SKM-1 treated with dmso at 0.1 percent for 144 hours (cell line): Measurements from ENCODE around the gene TFAP2A.

Source experiments
- DNase-seq: peaks from one replicate; lab custom pipeline; 2025; ENCODE audit not compliant: unreplicated experiment; lab: John Stamatoyannopoulos, UW

Gene TFAP2A

DNA sequence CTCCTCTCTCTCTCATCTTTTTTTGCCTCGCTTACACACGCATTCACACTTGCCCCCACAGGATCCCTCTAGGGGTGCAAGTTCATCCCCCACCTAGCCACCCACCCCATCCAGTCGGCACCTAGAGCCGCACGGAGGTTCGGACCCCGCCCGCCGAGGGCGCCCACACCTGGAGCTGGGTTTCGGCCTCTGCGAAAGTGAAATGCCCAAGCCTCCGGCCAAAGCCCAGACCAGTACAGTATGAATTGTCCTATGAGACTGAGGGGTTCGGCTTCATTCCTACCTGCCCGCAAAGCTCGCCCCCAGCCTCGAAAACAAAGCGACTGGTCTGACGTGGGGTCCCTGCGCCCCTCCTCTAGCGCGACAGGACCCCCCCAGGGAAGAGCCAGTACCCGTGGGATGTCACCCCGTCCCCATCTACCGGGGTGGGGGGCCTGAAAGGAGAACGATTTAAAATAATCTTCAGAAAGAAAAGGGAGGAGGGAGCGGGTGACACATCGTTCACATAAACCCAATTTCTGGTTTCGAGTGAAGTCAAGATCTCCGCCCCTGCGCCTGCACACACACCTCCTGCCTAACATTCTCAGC is 1.5 kb downstream of the TFAP2A start:
- DNase-seq: no peak

DNA sequence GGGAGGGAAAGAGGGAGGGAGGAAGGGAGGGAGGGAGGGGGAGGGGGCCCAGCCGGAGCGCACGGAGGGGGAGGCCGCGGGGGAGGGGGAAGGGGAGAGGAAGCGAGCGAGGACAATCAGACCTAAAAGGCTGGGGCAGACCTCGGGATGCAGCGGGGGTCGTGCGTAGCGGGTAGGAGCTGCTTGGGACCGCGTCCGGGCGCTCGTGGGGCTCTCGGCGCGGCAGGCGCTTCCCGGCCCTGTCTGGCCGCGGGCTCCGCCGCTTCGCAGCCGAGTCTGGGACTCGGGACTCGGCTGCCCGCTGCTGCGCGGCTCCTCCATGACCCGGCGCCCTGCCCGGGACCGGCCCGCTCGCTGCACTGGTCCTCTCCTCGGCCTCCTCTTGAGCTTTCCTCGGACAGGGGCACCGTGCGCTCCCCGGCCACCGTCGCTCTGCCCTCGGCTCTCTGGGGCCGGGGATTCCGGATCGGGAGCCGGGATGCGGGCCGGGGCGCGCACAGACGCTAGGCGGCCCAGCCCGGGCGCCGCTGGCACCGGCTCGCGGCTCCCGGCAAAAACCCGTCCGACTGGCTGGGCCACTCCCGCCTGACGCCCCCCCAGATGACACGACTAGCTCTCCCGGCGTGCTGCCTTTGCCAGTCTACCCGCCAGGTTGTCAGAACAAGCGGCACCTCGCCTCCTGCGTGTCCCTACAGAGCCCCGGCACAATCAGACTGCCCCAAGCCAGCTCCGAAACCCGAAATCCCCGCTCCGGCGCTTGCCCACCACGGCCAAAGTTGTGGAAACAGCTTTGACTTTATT is 2.2 kb downstream of the TFAP2A start:
- DNase-seq: no peak

DNA sequence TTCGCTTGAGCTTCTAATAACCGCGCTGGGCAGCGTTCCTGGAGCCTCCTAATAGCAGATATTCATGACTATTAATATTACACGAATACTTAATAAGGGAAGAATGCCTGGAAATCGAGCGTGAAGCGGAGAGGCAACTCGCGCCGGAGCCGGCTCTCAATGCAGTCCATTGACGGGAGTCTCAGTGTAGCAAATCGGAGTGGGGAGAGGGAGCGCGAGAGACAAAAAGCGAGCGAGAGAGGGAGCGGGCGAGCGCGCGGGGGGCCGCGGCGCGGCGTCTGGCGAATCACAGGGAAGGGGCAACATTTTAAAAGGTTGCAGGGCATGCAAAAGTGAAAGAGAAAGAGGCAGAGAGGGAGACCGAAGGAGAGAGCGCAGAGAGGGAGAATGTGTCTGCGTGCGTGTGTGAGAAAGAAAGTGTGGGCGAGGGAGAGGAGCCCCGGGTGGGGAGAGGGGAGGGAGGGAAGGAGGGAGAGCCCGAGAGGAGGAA is 2.9 kb downstream of the TFAP2A start:
- DNase-seq: no peak

- DNase-seq: no peak
Observed at GRCh38 chr6:10411131-10411970, 3.5 kb downstream of the TFAP2A start.

- no peak for DNase-seq
Observed at GRCh38 chr6:10410207-10411050, 4.4 kb downstream of the TFAP2A start.

- no peak for DNase-seq
Observed at GRCh38 chr6:10409731-10410206, 5.1 kb downstream of the TFAP2A start.

GRCh38 chr6:10409233-10409721 is 5.6 kb downstream of the TFAP2A start:
- DNase-seq: no peak

DNA sequence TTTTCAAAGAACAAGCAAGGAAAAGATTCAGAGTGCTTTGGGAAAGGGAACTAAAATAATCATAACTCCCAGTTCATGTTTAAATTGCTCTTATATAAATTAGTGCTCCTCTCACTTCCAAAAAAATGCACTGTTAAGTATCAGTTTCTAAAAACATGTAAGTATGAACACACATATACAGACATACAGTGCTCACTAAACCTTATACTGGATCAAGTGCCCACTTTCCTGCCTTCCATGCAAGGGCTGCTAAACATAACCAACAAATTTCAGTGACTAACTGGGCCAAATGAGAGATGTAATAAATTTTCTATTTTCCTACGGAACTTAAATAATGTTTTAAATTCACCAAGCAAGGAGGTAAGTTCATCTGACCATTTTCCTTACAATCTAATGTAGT is 6.4 kb downstream of the TFAP2A start:
- no peak for DNase-seq

DNA sequence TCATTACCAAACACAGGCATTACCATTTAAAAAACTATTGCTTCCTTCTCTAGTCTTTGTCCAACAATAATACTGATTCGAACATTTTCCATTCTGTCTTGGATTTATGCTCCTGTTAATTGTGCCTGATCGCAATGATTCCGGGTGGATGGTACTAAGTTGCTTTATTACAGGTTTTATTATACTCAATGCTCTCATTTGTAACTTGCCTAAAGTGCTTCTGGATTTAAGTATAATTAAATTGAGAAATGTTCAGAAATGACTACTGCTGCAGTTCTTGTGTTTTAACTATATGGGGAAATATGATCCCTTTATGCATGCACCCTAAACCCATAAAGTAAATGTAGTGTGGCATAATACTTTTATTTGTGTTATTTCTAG is 7.2 kb downstream of the TFAP2A start:
- no peak for DNase-seq

DNA sequence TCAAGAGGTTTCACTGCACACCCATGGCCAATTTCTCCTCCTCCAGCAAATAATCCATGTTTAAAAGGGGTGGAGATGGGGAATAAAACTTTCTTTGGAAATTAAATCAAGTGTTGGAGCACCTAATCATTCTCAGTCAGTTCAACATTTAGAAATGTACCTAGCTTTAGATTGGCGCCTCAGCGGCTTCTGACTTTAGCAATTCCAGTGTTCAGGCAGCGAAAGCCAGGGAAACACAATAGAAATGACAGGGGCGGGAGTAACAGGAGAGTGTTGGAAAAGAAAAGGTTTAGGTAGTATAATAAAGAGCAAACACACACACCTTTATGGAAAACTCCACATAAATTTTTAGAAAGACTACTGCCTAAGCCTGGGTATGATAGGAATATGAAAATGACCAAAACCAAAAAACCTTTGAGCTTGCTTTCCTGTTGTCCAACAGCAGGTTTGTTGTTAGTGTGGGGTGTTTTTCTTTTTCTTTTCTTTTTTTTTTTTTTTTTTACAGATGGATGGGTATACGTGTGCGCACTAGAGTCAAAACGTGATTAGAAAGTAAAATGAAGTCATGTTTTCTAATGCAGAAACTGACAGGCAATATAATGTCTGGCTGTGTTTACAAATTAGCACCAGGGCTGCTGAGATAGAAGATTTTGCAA is 7.7 kb downstream of the TFAP2A start:
- no peak for DNase-seq

GRCh38 chr6:10406556-10406955 is 8.3 kb downstream of the TFAP2A start:
- DNase-seq: no peak

DNA sequence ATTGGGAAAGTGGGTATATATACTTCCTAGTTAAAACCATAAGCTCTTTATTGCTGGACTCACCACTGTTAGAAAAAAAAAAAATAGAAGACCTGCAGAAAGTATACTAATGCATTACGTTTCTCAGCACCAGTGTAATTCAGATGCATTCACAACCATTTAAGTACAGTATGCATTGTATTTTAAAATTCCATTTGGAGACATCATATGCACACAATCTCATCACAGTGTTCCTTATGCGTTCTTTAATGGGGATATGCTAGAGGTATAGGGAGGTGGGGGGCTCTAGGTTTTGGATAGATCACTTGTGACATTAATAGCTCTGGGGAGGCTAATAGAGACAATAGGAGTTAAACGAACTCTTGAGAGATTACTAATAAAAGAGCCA is 9.4 kb downstream of the TFAP2A start:
- DNase-seq: no peak

DNA sequence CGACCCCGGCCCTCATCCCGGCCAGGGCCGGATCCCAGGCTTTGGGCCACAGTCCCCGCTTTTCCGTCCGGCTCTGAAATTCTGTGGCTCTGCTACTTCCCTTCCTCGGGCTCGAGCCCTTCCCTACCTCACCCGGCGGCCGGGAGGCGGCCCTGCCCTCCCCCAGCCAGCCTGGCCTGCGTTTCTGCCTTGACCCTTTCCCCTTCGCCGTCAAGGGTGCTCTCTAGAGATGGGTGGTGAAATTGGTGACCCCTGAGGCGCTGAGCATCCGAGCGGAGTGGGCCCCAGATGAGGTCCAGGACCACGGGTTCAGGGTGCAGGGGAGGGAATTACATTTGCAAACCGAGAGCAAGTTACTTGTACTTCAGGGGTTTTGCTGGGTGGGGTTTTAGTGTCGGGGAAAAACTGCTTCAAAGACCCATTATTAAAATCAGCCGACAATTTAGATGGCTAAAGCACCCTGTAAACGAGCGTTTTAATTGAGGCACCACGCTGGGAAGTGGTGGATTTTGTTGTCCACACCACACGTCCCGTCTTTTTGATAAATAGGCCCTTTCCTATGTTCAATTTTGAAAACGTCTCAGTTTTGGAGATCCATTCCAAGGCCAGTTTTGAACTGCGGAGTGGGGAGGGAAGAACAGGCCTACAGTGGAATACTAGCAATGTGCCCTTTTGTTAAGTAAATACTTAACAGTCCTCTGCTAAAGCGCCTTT is 9.9 kb downstream of the TFAP2A start:
- no peak for DNase-seq

DNA sequence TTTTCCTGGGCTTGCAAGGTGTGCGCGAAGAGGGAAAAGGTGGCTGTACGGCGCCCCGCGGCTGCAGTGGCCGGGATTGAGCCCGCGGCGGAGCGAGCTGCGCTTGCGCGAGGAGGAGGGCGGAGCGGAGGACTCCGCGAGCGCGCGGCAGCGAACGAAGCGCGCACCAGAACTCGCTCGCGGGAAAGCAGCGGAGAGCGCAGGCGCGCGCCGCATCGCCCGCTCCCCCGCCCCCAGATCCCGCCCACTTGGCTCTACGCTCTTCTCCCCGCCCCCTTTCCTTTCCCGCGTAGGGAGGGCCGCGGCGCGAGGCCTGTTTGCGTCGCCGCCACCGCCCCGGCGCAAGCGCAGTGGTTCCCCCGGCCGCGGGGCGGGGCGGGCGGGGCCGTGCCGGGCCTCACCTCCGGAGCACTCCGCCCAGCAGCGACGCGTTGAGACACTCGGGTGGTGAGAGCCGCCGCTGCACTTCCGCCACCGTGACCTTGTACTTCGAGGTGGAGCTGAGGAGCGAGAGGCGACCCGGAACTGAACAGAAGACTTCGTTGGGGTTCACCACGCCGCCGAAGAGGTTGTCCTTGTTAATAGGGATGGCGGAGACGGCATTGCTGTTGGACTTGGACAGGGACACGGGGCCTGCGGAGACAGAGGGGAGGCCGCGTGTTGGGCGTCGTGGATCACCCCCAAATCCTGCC is 10.6 kb downstream of the TFAP2A start:
- DNase-seq: peak; percentile 70

DNA sequence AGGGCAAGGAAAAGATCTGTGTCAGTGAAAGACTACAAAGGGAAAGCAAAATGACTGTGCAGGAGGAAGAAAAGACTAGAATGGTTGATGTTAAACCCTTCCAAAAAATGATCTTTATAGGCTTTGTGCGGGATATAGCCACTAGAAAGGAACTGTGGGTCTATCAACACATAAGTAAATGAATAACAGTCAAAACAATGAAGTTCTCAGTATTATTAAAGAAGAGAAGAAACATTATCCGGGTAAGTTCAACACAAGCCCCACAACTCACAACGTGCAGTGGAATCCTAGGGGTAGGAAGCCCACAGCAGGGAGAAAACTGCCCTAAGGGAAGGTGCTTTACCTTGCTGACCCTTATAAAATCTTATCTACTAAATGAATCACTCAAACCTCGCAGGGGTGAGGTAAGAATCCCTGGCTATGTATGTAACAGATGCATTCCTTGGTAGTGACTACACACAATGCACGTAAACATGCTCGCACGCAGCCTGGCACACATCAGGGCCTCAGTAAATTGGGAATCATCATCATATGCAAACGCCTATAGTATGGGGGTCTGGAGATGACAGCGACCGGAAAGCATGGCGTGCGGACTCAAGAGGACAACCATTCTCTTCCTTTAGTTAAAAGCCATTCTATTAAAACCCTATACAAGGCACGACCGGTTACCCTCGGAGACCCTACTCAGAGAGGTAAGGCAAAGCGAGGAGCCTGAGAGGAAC is 11.3 kb downstream of the TFAP2A start:
- no peak for DNase-seq

GRCh38 chr6:10402648-10403311 is 12.1 kb downstream of the TFAP2A start:
- DNase-seq: peak; percentile 53

- DNase-seq: no peak
Observed at GRCh38 chr6:10401632-10402223, 13.1 kb downstream of the TFAP2A start.
